ENCODE measurements around the gene PGBD5. TPM values are rescaled to one million over a fixed set of nuclear protein-coding genes. Genes with fewer than 3 reads are reported as not detected.

PGBD5 gene
- polyA plus RNA-seq, 1 of the 3 experiments (the other 2 are of a cell fraction), result 0.15 TPM

GRCh38 chr1:230415405-230416132, 10.6 kb downstream of the PGBD5 start:
- Histone ChIP-seq H4K20me1 (ENCODE audit: insufficient read depth) (no peaks in the 10 kb centered on the region), H3K4me3 (ENCODE audit: low read depth in 2 of 2, low read length in 1 of 2) (no peak overlapping the region), H3K9ac (no peak overlapping the region), H3K27me3 (ENCODE audit: insufficient read depth) (no peaks in the 10 kb centered on the region), H3K4me1 (ENCODE audit: control insufficient read depth in 1 of 2, insufficient read depth in 2 of 2, low read depth in 1 of 2, low read length in 1 of 2) (peaks cover 0 to 32% of the 10 kb centered on the region in 2 experiments; a peak in 2 of 4 replicates), H3K79me2 (ENCODE audit: insufficient read depth) (no peaks in the 10 kb centered on the region), H3K27ac (ENCODE audit: low read depth in 2 of 2, low read length in 1 of 2) (peak overlapping the region in 1 of 2 experiments; percentile 91; a peak in 2 of 4 replicates), H3K4me2 (no peak overlapping the region), H2AFZ (ENCODE audit: low read depth) (no peak overlapping the region), H3K9me3 (no peaks in the 10 kb centered on the region), H3F3A (replicated peaks; ENCODE audit: insufficient read depth) (no peaks in the 10 kb centered on the region), H3K9me2 (no peaks in the 10 kb centered on the region), H3K36me3 (replicated peaks in 1 of 2; ENCODE audit: control insufficient read depth in 1 of 2, insufficient read depth in 2 of 2, low read length in 1 of 2) (no peaks in the 10 kb centered on the region)
- ChIA-PET CTCF (interaction anchor here (1.0 to 1.6 kb wide), 4 partner anchors 9 to 226 kb away, joined by 3 to 5 read pairs (median 4); partner anchors contain the start of gene COG2), POLR2A (no interaction called here)
- 5% methylated on average over 2 of the region's 2 CpGs for WGBS (ENCODE audit: low lambda C conversion rate)
- peak; percentile 82 for DNase-seq
- TF ChIP-seq, protein P1, sequence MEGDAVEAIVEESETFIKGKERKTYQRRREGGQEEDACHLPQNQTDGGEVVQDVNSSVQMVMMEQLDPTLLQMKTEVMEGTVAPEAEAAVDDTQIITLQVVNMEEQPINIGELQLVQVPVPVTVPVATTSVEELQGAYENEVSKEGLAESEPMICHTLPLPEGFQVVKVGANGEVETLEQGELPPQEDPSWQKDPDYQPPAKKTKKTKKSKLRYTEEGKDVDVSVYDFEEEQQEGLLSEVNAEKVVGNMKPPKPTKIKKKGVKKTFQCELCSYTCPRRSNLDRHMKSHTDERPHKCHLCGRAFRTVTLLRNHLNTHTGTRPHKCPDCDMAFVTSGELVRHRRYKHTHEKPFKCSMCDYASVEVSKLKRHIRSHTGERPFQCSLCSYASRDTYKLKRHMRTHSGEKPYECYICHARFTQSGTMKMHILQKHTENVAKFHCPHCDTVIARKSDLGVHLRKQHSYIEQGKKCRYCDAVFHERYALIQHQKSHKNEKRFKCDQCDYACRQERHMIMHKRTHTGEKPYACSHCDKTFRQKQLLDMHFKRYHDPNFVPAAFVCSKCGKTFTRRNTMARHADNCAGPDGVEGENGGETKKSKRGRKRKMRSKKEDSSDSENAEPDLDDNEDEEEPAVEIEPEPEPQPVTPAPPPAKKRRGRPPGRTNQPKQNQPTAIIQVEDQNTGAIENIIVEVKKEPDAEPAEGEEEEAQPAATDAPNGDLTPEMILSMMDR (IDR thresholded peaks at IDR 0.05), result no peak
- TF ChIP-seq NRF1 (IDR thresholded peaks at IDR 0.05; ENCODE audit: low read depth, low read length) (no peak), EZH2phosphoT487 (IDR thresholded peaks at IDR 0.05; ENCODE audit: borderline replicate concordance, low read depth) (no peak), FOXM1 (IDR thresholded peaks at IDR 0.05; ENCODE audit: low read depth) (no peak), FOSL2 (IDR thresholded peaks at IDR 0.05; ENCODE audit: borderline replicate concordance, low read depth) (no peak), USF2 (IDR thresholded peaks at IDR 0.05; ENCODE audit: borderline replicate concordance, low read depth, low read length) (no peak), FOXJ3 (CRISPR knock-in tag; IDR thresholded peaks at IDR 0.05) (no peak), GABPA (IDR thresholded peaks at IDR 0.05; ENCODE audit: low read depth) (no peak), NFIC (IDR thresholded peaks at IDR 0.05; ENCODE audit: borderline replicate concordance) (no peak), SMC3 (IDR thresholded peaks at IDR 0.05; ENCODE audit: low read depth, low read length) (no peak), YY1 (IDR thresholded peaks at IDR 0.05; ENCODE audit: low read depth) (no peak), GATA2 (CRISPR knock-in tag; IDR thresholded peaks at IDR 0.05) (peak; percentile 36), REST (IDR thresholded peaks at IDR 0.05; ENCODE audit: low read depth, low read length) (no peak), TEAD4 (IDR thresholded peaks at IDR 0.05; ENCODE audit: borderline replicate concordance, insufficient read depth) (no peak), POLR2AphosphoS5 (IDR thresholded peaks at IDR 0.05; ENCODE audit: low read depth, low read length) (no peak), RCOR1 (IDR thresholded peaks at IDR 0.05; ENCODE audit: low read length) (peak; percentile 45; the same call in 1 of the 2 replicates), USF1 (IDR thresholded peaks at IDR 0.05; ENCODE audit: borderline replicate concordance, low read depth) (no peak), RXRA (IDR thresholded peaks at IDR 0.05; ENCODE audit: borderline replicate concordance, low read depth) (no peak), JUND (IDR thresholded peaks at IDR 0.05) (no peak), TAF1 (IDR thresholded peaks at IDR 0.05; ENCODE audit: borderline replicate concordance, low read depth, low read length) (no peak)
- TF ChIP-seq, protein P2, sequence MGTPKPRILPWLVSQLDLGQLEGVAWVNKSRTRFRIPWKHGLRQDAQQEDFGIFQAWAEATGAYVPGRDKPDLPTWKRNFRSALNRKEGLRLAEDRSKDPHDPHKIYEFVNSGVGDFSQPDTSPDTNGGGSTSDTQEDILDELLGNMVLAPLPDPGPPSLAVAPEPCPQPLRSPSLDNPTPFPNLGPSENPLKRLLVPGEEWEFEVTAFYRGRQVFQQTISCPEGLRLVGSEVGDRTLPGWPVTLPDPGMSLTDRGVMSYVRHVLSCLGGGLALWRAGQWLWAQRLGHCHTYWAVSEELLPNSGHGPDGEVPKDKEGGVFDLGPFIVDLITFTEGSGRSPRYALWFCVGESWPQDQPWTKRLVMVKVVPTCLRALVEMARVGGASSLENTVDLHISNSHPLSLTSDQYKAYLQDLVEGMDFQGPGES (IDR thresholded peaks at IDR 0.05; ENCODE audit: low read depth, low read length), result no peak
- TF ChIP-seq, protein P3, sequence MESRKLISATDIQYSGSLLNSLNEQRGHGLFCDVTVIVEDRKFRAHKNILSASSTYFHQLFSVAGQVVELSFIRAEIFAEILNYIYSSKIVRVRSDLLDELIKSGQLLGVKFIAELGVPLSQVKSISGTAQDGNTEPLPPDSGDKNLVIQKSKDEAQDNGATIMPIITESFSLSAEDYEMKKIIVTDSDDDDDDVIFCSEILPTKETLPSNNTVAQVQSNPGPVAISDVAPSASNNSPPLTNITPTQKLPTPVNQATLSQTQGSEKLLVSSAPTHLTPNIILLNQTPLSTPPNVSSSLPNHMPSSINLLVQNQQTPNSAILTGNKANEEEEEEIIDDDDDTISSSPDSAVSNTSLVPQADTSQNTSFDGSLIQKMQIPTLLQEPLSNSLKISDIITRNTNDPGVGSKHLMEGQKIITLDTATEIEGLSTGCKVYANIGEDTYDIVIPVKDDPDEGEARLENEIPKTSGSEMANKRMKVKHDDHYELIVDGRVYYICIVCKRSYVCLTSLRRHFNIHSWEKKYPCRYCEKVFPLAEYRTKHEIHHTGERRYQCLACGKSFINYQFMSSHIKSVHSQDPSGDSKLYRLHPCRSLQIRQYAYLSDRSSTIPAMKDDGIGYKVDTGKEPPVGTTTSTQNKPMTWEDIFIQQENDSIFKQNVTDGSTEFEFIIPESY (IDR thresholded peaks at IDR 0.05; ENCODE audit: borderline replicate concordance, low read depth), result no peak

All from SK-N-SH (cell line).